8988T (cell line): ENCODE measurements around the gene NPFFR2.
"Not testable (repeated sequence)": the region's sequence is repeated elsewhere in the genome, so short reads cannot be mapped to it uniquely, and the experiment has no call there.

ENCODE experiments used
- DNase-seq: peaks from one replicate; pipeline ENCODE4 v3.0.0; 2011

The NPFFR2 gene

DNA sequence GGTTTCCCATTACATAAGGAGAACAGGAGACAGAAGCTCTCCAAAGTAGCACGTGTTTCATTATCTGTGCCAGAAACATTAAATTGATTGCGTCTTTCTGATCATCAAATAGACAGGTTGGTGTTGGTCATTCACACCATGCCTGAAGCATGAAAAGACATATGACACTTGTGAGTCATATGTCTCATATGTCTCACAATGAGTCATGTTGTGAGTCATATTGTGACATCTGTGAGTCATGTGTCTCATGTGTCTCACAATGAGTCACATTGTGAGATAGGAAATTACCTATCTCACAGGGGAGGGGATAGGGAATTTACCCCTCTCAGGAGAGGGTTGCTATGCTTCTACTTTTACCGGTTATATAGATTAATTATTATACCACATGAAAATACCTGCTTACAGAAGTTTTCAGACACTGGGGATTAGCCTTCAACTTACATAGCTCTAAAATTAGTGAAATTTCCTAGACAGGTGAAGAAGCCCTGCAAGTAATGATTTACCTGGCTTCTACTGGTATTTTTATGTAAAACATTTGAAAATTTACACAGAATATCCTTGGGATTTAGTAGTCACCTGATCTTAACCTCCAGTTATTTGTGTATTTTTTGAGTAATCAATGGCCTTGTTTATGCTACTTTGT is 80.8 kb downstream of the NPFFR2 start:
- DNase-seq = no peak

DNA sequence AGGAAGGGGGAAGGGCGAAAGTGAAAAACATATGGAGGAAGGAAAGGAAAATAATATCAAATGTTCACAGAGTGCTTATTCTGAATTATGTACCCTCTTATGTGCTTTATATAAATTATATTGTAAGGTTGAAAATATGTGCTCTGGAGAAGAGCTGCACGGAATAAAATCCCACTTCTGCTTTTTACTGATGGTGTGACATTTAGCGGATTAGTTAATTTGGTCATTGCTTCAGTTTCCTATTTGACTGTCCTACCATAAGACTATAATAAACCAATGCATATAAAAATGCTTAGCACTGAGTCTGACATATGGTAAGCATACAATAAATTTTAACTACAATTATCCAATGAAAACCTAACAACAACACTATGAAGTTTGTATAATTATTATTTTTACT is 86.2 kb downstream of the NPFFR2 start:
- no peak for DNase-seq

DNA sequence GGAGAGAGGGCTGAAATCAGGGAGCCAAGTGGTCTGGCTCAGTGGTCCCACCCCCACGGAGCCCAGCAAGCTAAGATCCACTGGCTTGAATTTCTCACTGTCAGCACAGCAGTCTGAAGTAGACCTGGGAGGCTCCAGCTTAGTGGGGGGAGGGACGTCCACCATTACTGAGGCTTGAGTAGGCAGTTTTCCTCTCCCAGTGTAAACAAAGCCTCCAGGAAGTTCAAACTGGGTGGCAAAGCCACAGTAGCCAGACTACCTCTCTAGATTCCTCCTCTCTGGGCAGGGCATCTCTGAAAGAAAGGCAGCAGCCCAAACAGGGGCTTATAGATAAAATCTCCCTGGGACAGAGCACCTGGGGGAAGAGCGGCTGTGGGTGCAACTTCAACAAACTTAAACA is 88.1 kb downstream of the NPFFR2 start:
- no peak for DNase-seq

DNA sequence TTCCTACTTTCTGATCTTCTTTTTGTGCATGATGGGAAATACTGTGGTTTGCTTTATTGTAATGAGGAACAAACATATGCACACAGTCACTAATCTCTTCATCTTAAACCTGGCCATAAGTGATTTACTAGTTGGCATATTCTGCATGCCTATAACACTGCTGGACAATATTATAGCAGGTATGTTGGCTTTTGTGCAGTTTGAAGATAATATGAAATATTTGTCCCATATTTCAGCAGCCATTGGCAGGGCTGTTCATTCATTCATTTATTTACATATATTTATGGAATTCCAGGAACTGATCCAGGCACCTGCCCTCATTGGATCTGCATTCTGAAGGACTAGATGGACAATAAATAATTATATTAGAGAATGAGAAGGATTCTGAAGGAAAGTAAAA is 96.9 kb downstream of the NPFFR2 start:
- no peak for DNase-seq

DNA sequence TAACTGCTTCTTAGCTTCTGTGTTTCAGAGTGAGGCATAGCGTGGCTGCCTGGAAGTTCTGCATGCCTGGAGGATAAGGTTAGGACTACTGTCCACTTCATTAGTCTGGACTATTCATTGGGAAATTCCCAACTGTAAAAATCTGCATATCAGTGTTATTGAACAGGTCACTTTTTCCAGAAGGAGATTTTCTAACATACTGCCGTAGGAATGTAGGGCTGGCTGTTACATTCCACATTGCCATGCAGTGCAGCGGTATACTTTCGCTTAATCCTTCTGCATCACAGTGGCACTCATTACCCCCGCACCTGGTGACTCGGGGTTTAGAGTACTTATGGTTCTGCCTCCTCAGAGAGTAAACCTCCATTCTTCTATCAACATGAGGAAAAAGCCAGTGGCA is 104.6 kb downstream of the NPFFR2 start:
- DNase-seq = no peak

DNA sequence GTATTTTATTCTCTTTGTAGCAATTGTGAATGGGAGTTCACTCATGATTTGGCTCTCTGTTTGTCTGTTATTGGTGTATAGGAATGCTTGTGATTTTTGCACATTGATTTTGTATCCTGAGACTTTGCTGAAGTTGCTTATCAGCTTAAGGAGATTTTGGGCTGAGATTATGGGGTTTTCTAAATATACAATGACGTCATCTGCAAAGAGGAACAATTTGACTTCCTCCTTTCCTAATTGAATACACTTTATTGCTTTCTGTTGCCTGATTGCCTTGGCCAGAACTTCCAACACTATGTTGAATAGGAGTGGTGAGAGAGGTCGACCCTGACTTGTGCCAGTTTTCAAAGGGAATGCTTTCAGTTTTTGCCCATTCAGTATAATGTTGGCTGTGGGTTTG is 108.2 kb downstream of the NPFFR2 start:
- not testable (repeated sequence) for DNase-seq

DNA sequence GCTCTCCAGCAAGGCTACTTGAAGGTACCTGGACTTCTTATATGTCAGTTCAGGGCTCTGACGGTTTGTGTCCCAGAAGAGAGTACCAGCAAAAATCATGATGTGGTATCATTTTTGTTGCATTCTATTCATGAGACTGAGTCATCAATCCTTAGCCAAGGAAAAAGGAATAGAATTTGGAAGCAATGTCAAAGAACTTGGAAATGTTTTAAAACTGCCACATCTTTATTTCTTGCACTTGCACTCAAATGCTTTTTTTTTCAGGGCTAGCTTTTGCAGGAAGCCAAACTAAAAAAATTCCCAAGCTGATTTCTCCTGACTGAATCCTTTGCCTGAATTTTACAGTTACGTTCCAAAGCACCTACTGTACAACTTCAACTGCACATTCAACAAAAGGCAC is 112.4 kb downstream of the NPFFR2 start:
- no peak for DNase-seq

DNA sequence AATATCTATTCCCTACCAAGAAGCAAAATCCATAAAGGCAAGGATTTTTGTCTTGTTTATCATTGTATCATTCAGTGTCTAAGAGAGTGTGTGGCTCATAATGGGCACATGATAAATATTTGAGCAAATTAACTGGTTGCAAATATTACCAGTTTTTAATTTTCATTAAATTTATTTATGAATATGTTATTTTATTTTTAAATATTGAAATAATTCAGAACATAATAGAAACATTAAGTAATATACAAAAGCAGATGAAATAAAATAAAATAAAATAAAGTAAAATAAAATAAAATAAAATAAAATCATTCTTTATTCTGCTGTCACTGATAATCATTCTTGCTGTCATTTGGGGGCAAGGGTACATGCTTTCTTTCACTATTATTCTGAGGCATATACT is 120.9 kb downstream of the NPFFR2 start:
- no peak for DNase-seq

DNA sequence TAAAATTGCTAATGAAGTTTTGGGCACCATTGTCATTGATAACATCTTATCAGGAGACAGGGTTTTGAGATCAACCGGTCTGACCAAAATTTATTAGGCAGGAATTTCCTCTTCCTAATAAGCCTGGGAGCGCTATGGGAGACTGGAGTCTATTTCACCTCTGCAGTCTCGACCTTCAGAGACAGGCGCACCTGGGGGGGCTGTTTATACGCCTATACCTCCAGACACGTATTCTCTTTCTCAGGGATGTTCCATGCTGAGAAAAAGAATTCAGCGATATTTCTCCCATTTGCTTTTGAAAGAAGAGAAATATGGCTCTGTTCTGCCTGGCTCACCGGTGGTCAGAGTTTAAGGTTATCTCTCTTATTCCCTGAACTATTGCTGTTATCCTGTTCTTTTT is 121.8 kb downstream of the NPFFR2 start:
- not testable (repeated sequence) for DNase-seq

DNA sequence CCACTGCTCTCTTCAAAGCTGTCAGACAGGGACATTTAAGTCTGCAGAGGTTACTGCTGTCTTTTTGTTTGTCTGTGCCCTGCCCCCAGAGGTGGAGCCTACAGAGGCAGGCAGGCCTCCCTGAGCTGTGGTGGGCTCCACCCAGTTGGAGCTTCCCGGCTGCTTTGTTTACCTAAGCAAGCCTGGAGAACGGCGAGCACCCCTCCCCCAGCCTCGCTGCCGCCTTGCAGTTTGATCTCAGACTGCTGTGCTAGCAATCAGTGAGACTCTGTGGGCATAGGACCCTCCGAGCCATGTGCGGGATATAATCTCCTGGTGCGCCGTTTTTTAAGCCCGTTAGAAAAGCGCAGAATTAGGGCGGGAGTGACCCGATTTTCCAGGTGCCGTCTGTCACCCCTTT is 137.5 kb downstream of the NPFFR2 start:
- DNase-seq = not testable (repeated sequence)

DNA sequence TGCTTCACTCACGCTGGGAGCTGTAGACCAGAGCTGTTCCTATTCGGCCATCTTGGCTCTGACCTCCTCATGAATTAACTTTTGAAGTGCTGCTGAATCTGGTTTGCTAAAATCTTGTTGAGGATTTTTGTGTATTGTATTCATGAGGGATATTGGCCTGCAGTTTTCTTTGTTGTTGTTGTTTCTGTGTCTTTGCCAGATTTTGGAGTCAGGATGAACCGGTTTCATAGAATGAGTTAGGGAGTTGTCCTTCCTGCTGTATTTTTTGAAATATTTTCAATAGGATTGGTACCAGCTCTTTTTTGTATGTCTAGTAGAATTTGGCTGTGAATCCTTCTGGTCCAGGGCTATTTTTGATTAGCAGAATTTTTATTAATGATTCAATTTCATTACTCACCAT is 138.1 kb downstream of the NPFFR2 start:
- no peak for DNase-seq

DNA sequence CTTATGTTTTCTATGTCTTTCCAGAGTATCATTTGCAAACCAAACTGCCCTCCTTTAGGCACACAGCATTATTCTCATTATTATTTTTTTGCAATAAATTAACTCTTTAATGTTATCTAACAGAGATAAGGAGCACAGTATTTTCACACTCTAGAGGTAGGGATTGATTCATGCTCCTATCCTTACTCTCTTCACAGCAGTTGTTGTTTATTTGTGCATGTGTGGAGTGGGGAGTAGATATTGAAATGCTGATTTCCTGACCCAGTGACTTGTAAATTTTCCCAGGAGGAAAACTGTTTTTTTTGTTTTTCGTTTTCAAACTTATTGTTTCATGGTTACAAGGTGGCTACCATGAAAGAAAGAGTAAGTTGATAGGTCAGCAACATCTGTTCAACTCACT is 140.0 kb downstream of the NPFFR2 start:
- no peak for DNase-seq

DNA sequence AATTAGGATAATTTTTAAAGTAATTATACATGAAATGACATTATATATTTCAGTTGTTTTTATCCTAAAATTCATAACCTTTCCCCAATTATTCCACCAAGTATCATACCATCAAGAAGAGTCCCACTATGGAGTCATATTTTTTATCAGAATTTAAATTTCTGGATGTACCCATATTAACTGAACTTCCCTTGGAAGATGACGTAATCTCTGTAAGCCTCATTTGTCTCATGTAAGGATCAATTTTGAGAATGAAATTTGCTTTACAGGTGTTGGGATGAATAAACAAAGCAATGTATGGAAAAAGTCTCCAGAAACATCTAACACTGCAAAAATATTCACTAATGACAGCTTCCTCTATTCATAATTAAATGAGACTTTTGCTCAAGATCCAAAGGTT is 147.5 kb downstream of the NPFFR2 start:
- DNase-seq = no peak

DNA sequence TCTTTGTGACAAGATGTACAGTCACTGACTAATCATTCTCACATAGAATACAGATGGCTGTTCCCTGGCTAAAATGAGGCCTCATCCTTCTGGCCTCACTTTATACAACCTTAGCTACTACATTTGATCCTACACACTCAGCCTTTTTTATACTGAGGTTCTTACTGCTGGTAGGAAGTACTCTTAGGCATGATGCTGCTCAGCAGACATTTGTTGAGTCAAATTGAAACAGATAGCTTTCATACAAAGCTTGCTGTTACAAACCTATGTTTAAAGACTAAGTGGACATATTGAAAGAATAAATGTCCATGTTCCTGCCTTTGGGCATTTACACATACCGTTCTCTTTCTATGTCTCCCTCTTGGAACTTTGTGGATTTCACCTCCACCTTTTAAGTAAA is 154.9 kb downstream of the NPFFR2 start:
- DNase-seq = no peak

DNA sequence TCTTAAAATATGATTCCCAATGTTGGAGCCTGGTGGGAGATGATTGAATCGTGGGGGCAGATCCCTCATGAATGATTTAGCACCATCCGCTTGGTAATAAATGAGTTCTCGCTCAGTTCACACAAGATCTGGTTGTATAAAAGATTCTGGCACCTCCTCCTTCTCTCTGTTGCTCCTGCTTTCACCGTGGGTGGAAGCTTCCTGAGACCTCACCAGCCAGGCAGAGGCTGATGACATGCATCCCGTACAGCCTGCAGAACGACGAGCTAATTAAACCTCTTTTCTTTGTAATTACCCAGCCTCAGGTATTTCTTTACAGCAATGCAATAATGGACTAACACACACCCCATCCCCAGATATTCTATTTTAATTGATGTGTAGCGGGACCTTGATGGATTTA is 162.2 kb downstream of the NPFFR2 start:
- no peak for DNase-seq

DNA sequence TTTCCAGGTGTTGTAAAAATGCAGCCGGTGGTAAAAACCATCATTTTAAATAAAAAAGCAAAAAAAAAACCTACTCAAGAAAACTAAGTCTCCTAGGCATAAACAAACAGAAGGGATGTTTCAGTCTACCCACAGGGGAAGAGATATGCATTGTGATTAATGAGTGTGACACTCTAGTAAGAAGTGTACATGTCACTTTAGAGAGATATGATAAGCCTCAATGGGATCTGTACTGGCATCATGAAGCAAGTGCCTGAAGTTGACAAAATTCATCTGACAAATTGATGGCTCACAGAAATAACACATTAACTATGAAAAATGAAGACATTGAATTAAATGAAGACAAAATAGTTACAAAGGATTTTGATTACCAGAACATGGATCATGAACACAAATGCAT is 162.7 kb downstream of the NPFFR2 start:
- DNase-seq = no peak
